ENCODE results near the gene TSSC4.

DNA sequence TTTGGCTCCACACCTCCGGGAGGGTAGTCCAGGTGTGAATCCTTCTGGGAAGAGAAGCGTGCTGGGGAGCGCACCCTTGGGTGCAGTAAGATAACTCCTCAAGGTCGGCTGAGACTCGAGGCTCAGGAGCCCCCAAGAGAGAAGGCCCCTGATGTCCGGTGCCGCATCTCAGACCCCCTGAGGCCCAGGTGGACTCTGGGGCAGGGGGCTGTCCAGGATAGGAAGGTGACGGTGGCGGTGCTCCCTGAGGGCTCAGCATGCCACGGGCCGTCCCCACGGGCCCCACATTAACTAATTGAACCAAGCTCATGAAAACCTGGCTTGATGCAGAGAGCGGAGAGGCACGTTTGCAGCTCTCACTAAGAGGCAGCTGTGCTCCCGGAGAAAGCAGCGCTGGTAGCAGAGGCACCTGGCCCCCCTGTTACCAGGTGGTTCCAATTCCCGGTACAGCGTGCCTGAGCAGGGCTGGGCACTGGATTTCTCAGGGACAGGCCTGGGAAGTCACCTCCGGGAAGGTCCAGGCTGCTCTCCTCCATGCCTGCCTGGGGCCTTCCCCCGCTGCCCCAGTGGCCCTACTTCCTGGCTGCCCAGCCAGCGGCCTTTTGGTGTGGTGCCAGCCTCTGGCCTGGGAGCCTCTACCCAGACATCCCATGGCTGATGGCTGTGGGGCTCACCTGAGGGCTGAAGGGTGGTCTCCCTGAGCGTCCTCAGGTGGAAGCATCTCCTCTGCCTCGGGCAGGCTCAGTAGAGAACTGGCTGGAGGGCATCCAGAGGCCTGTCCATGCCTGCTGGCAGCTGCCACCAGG is 45.4 kb downstream of the TSSC4 start:
- TF ChIP-seq, protein P1, sequence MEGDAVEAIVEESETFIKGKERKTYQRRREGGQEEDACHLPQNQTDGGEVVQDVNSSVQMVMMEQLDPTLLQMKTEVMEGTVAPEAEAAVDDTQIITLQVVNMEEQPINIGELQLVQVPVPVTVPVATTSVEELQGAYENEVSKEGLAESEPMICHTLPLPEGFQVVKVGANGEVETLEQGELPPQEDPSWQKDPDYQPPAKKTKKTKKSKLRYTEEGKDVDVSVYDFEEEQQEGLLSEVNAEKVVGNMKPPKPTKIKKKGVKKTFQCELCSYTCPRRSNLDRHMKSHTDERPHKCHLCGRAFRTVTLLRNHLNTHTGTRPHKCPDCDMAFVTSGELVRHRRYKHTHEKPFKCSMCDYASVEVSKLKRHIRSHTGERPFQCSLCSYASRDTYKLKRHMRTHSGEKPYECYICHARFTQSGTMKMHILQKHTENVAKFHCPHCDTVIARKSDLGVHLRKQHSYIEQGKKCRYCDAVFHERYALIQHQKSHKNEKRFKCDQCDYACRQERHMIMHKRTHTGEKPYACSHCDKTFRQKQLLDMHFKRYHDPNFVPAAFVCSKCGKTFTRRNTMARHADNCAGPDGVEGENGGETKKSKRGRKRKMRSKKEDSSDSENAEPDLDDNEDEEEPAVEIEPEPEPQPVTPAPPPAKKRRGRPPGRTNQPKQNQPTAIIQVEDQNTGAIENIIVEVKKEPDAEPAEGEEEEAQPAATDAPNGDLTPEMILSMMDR (conservative IDR thresholded peaks at IDR 0.05): no peak
- no peak for TF ChIP-seq EZH2 (IDR thresholded peaks at IDR 0.05; ENCODE audit: low read depth)

All from PC-9 (cell line).